NCI-H1105 (cell line): ENCODE data around the gene ZNF746.

Experiments used
- DNase-seq: peaks from one replicate; lab custom pipeline; 2025; lab: John Stamatoyannopoulos, UW

Gene ZNF746

GRCh38 chr7:149490083-149490760 is 7.4 kb downstream of the ZNF746 start:
- DNase-seq = no peak

GRCh38 chr7:149489391-149490024 is 8.1 kb downstream of the ZNF746 start:
- DNase-seq = no peak

DNA sequence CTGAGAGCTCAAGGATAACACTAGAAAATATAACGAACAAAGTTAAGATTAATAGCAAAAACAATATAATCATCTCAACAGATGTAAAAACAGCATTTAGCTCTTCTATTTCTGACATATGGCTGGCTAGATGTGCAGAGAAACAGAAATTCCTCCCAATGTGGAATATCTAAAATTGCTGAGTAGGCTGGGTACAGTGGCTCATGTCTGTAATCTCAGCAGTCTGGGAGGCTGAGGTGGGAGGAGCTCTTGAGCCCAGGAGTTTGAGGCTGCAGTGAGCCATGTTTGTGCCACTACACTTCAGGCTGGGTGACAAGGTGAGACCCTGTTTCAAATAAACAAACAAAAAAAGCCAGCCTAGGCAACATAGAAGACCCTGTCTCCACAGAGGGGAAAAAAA is 18.0 kb downstream of the ZNF746 start:
- no peak for DNase-seq

GRCh38 chr7:149478754-149479153 is 18.9 kb downstream of the ZNF746 start:
- no peak for DNase-seq

DNA sequence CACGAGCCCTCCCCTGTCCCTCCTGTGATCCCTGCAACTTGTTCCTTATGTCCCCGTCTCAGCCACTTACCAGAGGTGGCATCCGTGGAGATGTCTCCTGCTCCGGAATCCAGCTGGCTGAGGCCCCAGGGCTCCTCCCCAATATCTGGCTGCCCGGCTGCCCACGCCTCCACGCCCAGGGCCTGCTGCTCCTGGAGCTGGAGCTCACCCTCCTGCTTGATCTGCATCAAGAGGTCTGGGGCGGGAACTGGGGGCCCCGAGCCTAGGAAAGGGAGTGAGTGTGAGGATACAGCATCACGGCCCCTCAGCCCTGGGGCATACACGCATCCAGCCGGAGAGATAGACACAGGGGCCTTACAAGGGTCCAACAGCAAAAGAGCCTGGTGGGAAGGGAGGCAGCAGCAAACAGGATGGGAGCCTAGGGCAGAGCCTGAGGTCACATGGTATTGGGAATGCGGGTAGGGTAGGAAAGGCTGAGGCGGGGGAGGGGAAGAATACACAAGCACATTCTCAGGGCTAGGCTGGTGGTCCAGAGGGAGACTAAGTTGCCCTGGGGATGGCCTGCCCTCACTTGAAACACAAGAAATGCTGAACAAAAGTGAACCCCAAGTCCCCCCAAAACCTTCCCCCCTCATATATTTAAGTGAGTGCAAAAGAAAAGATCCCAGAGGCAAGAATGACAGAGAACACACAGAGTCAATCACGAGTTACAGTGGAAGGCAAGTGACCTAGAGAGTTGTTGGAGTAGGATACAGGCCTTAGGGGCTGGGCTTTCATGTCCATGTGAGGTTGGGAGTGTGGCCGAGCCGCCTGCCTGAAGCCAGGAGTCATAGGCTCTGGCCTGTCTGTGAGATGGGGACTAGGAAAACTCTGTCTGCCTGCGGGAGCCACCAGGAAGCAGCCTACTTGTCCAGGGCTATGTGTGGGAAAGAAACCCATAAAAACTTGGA is 19.8 kb downstream of the ZNF746 start:
- no peak for DNase-seq

- DNase-seq = no peak
These were observed 20.8 kb downstream of the ZNF746 start for GRCh38 chr7:149476791-149477190.

DNA sequence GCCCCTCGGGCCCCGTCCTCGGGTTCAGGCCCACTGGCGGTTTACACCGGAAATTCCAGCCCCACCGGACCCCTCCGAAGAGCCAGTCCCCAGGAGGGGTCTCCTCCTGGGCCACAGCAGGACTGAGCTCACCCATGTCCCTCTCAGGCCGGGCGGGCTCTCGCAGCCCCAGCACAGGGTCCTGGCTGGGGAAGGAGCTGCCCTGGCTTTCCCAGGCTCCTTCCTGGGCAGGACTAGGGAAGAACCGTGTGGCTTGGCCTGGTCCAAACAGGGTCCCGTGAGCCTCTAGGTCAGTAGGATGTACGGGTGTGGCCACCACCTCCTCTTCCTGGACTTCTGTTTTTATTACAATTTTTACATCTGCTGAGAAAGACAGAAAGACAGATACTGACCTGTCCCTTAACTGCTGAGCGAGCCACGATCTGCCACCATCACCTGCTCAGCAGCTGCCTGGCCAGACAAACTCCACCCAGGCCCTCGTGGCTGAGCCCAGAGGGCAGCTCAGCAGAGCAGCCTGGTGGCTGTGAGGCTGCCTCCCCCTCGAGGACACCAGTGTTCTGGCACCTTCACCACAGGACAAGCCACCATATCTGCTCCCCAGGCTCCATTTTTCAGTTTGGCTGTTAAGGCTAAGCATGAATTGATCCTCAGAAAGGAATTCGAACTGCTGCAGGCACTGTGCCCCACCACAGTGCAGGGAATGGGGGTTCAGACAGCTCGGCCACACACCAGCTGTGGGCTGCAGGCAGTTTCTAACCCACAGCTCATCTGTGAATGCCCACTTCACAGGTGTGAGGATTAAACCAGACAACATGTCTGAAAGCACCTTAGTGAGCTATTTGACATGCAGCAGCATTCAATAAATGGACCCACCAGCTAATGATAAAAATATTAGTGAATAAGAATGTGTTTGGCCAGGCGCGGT is 22.2 kb downstream of the ZNF746 start:
- DNase-seq = no peak

DNA sequence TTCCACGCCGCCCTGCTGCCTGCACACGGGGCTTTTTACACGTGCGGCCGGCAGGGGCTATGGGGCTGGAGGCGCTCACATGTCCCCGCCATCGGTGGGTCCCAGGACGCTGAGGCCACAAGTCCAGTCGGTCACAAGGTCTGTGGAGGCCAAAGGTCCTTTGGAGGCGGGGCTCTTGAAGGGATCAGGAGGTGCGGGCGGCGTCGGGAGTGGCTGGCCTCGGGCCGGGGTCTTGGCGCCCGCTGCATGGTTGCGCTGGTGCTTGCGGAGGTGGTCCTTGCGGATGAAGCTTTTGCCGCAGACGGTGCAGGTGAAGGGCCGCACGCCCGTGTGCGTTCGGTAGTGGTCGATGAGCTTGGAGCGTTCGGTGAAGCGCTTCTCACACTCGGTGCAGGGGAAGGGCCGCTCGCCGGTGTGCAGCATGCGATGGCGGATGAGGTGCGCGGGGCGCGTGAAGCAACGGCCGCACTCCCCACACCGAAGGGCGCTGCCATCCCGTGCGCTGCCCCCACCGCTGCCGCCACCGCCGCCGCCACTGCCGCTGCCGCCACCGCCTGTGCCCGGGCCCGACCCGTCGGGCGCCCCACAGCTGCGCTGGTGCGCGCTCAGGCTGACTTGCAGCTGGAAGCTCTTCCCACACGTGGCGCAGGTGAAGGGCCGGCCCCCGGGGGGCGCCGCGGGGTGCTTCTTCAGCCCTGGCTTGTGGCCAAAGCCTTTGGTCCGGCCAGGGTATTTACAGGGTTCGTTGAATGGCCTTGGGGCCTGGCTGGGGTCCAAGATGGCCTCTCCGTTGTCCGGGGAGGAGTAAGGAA is 23.1 kb downstream of the ZNF746 start:
- no peak for DNase-seq

DNA sequence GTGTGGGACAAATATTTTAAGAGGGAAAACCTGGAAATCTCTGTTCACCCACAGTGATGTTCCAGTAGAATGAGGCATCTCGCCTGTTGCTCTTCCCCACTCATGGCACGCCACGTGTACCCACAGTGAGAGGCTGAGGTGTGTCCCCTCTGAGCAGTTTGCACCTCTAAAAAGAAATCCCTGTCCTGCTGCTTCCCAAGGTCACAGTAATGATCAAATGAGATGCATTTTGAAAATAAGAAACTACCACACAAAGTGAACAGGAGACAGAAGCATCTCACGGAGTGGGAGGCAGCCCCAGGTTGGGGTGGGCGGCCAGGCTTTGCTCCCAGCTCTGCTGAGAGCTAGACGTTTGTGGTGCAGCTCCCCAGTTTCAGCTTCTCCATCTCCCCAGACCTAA is 24.4 kb downstream of the ZNF746 start:
- DNase-seq = no peak

- DNase-seq = no peak
These were observed 26.2 kb downstream of the ZNF746 start for GRCh38 chr7:149471289-149471953.

DNA sequence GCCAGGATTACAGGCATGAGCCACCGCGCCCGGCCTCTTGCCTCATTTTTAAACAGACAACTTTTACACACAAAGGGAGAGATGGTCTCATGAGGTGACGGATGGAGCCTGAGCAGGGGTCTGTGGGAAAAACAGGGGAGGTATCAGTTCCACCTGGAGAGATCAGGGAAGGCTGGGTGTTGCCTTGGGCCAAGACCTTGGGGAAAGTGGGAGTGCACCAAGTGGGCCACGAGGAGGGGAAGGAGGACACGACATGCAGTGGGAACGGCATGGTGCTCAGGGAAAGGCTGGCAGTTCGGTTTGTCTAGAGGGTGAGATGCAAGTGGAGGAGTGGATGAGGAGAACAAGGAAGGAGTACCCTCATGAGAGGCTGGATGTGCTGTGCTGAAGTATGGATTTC is 27.8 kb downstream of the ZNF746 start:
- DNase-seq = no peak

GRCh38 chr7:149468208-149468607 is 29.4 kb downstream of the ZNF746 start:
- DNase-seq = no peak

- no peak for DNase-seq
These were observed 30.2 kb downstream of the ZNF746 start for GRCh38 chr7:149467321-149467859.

- DNase-seq = no peak
These were observed 31.2 kb downstream of the ZNF746 start for GRCh38 chr7:149466364-149466763.

- DNase-seq = no peak
These were observed 34.0 kb downstream of the ZNF746 start for GRCh38 chr7:149463500-149464161.

DNA sequence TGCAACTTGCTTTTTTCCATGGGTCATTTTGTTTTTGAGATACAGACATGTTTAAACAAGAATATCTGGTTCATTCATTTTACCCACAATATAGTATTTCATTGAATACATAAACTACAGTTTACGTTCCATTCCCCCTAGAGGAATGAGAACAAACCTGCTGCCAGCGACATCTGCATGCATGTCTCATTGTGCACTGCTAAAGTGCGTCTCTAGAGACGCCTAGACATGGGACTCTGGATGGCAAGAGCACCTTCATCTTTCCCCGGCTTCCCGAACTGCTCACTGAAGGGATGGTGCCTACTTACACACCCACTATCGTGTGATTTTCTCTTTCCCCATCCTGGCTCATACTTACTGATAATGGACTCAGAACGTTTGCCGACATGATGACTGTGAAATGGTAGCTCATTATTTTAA is 35.5 kb downstream of the ZNF746 start:
- no peak for DNase-seq

DNA sequence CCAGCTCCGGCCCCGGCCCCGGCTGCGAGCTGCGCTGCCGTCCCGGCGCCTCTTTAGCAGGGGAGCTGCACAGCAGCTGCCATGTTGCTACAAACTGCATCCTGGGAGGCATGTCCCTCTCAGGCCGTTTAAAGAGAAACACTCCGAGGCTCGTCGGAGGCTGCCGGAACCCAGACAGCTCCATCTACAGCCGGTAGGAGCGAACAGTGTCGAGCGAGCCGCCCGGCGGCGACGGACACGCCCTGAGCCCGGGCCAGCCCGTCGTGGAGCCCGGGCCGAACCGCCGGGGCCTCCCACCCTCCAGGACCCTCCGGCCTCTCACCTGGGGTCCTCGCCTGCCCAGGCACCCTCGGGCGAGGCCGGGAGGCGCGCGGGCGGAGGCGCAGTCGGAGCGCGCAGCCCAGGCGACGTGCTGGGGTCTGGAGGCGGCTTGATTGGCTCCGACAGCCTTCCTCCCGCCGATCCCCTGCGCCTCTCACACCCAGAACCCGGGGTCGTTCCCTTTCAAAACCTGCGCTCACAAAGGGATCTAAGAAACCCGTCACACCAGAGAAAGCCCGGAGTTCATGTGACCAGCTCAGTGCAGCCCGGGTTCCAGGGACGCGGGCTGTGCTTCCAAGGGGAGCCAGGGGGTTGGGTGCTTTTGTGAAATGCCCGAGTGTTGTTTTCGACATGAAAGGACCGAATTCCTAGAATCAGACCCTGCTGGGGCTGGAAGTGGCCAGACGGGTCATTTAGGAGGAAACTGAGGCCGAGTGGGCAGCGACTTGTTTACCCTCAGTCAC is 36.9 kb downstream of the ZNF746 start, which contains the start of gene ZNF777:
ZNF777 (minus strand) TSS at position 570 of the 785 bp plus-strand sequence. CDS start 5,040 bp downstream, outside the sequence.
- DNase-seq = peak; percentile 55
